IPS-15b (cell line): ENCODE data around the gene PDHA1.

ENCODE experiments used
- H3K27me3 ChIP-seq: one replicate; pipeline ENCODE4 v1.6.1; 2013; ENCODE audit warnings: low read length; ENCODE audit not compliant: control insufficient read depth, insufficient read depth
- H3K36me3 ChIP-seq: one replicate; pipeline ENCODE4 v1.6.1; 2013; ENCODE audit warnings: low read length; ENCODE audit not compliant: control insufficient read depth, insufficient read depth
- H3K4me1 ChIP-seq: one replicate; pipeline ENCODE4 v1.6.1; 2013; ENCODE audit warnings: mild to moderate bottlenecking, low read length; ENCODE audit not compliant: control insufficient read depth, insufficient read depth
- H3K4me3 ChIP-seq: one replicate; pipeline ENCODE4 v1.5.1; 2013; ENCODE audit warnings: low read depth, low read length
- H3K9ac ChIP-seq: one replicate; pipeline ENCODE4 v1.6.1; 2013; ENCODE audit warnings: low read depth, mild to moderate bottlenecking, low read length
- H3K9me3 ChIP-seq: one replicate; pipeline ENCODE4 v1.6.1; 2013; ENCODE audit warnings: mild to moderate bottlenecking, low read length; ENCODE audit not compliant: control insufficient read depth, insufficient read depth

PDHA1 gene

GRCh38 chrX:19350941-19351384 lies 7.2 kb downstream of the PDHA1 start:
- H3K27me3 ChIP-seq, result no peaks in the 10 kb centered on the region
- no peaks in the 10 kb centered on the region for H3K4me1 ChIP-seq
- H3K9me3 ChIP-seq, result no peaks in the 10 kb centered on the region
- H3K36me3 ChIP-seq, result peaks cover 13% of the 10 kb centered on the region
- no peak overlapping the region for H3K9ac ChIP-seq
- H3K4me3 ChIP-seq, result no peak overlapping the region

DNA sequence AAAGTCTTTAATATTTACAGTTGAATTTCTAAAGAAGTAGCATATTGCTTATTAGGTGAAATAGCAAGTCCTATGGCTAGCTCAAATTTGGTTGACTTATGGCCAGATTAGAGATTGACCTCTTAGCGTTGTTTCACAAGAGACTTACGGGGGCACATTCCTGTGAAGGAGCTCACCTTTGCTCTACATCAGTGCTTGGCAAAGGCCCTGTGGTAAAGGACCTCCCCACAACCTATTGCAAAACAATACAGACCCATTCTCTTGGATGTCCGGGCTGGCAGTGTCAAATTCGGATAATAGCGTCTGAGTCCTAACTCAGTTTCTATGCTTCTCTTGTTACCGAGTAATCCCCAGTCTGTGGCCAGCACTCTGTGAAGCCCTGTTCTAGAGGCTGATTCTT lies 10.9 kb downstream of the PDHA1 start:
- H3K9ac ChIP-seq, result no peak overlapping the region
- H3K9me3 ChIP-seq, result peaks cover 4% of the 10 kb centered on the region
- no peak overlapping the region for H3K4me3 ChIP-seq
- no peaks in the 10 kb centered on the region for H3K4me1 ChIP-seq
- H3K27me3 ChIP-seq, result no peaks in the 10 kb centered on the region
- H3K36me3 ChIP-seq, result peaks cover 28% of the 10 kb centered on the region

GRCh38 chrX:19358521-19358920 lies 14.8 kb downstream of the PDHA1 start:
- H3K4me3 ChIP-seq, result no peak overlapping the region
- H3K36me3 ChIP-seq, result peaks cover 18% of the 10 kb centered on the region
- H3K9me3 ChIP-seq, result peaks cover 4% of the 10 kb centered on the region
- H3K27me3 ChIP-seq, result no peaks in the 10 kb centered on the region
- H3K4me1 ChIP-seq, result no peaks in the 10 kb centered on the region
- no peak overlapping the region for H3K9ac ChIP-seq

DNA sequence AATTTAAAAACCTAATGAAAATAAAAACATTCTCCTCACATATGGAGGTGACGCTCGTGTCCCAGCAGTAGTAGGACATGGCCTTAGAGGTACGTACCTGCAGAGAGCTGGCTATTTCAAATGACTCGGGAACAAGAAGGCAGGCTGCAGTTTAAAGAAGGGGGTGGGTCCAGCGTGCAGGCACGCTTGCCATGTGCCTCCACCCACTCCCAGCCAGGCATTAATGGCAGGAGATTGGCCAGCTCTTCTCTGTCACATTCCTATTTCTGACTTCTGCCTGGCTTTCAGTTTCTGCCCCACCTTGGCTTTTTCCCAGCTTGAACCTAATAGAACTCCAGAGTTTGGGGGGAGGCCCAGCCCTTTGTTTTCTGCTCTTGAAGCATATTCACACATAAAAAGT lies 17.2 kb downstream of the PDHA1 start:
- H3K27me3 ChIP-seq, result no peaks in the 10 kb centered on the region
- peaks cover 18% of the 10 kb centered on the region for H3K36me3 ChIP-seq
- H3K9me3 ChIP-seq, result peaks cover 4% of the 10 kb centered on the region

DNA sequence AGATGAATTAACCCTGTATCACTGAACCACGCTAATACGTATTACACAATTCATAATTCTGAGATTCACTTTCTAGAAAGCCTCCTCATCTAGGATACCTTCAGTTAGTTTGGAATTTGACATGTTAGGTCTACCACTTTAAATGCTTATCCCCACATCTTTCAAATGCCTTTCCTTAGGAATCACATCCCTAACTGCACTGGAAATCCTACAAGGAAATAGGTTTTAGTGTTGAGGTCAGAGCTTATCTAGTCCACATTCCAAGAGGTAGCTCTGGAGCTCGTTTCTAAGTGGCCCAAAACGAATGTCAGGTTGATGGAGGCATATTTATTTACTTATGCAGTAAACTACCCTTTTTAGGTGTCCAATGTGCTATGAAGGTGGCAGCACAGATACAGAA lies 18.0 kb downstream of the PDHA1 start:
- H3K36me3 ChIP-seq, result peaks cover 11% of the 10 kb centered on the region
- H3K4me3 ChIP-seq, result no peak overlapping the region
- H3K9me3 ChIP-seq, result peaks cover 4% of the 10 kb centered on the region
- H3K27me3 ChIP-seq, result no peaks in the 10 kb centered on the region
- H3K4me1 ChIP-seq, result no peaks in the 10 kb centered on the region
- H3K9ac ChIP-seq, result no peak overlapping the region

More for the DNA sequence above, 17.2 kb downstream of the PDHA1 start:
- H3K4me1 ChIP-seq, result no peaks in the 10 kb centered on the region
- H3K9ac ChIP-seq, result no peak overlapping the region
- no peak overlapping the region for H3K4me3 ChIP-seq

DNA sequence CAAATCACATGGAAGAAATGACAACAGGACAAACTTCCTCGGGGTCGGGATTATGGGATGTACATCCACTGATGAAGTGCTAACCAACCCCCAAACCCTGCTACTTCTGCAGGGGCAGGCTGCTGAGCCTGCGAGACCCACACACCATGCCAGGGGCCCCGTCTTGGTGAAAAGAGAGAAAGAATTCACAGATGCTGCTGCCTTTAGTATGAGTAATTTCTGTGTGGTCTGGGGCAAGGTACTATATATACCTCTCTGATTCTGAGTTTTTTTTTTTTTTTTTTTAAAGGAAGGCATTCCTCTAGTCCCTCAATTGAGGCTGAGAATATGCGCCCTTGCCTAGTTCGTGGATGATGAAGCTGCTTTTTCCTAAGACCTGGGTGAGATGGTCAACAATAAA lies 24.8 kb downstream of the PDHA1 start:
- Histone ChIP-seq H3K4me1 (no peaks in the 10 kb centered on the region), H3K9ac (no peak overlapping the region), H3K27me3 (no peaks in the 10 kb centered on the region), H3K4me3 (no peak overlapping the region), H3K9me3 (no peaks in the 10 kb centered on the region), H3K36me3 (no peaks in the 10 kb centered on the region)

DNA sequence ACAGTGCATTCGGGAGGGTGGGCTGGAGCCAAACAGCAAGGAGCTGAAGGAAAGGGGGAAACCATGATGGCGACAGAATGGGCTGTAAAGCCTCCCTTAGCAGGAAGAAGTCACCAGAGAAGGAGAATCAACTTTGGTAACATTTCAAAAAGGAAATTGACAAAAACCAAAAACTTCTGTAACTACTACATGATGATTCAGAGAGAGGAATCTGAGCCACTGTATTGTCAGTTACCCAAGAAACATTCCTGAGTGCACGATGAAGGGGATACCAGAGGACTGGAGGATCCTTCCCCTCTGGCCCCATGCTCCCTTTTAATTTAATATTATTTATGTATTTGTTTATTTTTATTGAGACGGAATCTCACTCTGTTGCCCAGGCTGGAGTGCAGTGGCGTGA lies 26.3 kb downstream of the PDHA1 start:
- H3K9ac ChIP-seq, result no peak overlapping the region
- H3K27me3 ChIP-seq, result peaks cover 3% of the 10 kb centered on the region
- H3K9me3 ChIP-seq, result no peaks in the 10 kb centered on the region
- no peak overlapping the region for H3K4me3 ChIP-seq
- H3K4me1 ChIP-seq, result no peaks in the 10 kb centered on the region
- no peaks in the 10 kb centered on the region for H3K36me3 ChIP-seq

DNA sequence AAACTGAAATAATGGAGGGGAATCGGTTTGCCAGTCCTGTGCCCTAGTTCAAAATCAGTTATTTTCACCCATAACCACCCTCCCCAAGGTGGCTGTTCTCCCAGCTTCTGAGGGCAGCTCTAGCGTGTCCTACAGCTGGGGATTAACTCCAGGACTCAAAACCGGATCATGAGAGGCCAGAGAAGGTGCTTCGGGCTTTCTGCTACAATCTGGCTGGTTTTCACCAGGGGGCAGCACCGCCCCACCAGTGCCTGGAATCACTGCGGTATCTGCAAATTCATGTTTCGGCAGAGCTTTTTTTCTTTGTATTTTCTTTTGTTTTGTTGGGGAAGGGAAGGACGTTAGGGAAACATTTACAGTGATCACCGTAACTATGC lies 28.4 kb downstream of the PDHA1 start:
- no peaks in the 10 kb centered on the region for H3K9me3 ChIP-seq
- peaks cover 3% of the 10 kb centered on the region for H3K27me3 ChIP-seq
- H3K9ac ChIP-seq, result no peak overlapping the region
- H3K36me3 ChIP-seq, result no peaks in the 10 kb centered on the region
- H3K4me3 ChIP-seq, result peak overlapping the region; percentile 56
- no peaks in the 10 kb centered on the region for H3K4me1 ChIP-seq

GRCh38 chrX:19372547-19373331 lies 29.0 kb downstream of the PDHA1 start:
- Histone ChIP-seq H3K36me3 (no peaks in the 10 kb centered on the region), H3K9me3 (no peaks in the 10 kb centered on the region), H3K4me1 (no peaks in the 10 kb centered on the region), H3K4me3 (peak overlapping the region; percentile 64), H3K27me3 (peaks cover 3% of the 10 kb centered on the region), H3K9ac (no peak overlapping the region)

DNA sequence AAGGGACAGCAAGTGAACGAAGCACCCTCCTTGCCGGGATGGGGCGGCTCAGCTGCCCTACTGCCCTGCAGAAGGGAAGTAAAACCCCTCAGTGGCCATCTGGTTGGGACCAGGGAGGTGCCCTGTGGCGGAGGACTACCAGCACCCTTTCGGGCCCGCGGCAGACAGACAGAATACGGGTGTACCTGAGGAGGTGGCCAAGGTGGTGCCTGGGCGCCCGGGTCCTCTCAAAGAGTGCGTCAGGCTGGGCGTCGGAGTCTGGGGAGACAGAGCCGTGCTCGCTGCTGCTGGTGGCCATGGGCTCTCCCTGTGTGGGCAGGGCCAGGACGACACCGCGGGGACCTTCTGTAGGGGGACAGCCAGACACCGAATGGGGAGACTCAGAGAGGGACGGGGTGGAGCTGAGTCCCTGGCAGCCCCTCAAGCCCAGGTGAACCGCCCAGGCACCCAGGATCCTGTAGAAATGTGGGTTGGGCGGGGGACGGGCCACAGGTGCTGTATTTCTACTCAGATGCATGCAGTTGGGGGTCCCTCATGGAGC lies 29.7 kb downstream of the PDHA1 start:
- Histone ChIP-seq H3K36me3 (no peaks in the 10 kb centered on the region), H3K27me3 (peaks cover 3% of the 10 kb centered on the region), H3K9ac (peak overlapping the region; percentile 16), H3K4me1 (no peaks in the 10 kb centered on the region), H3K4me3 (peak overlapping the region; percentile 64), H3K9me3 (no peaks in the 10 kb centered on the region)

DNA sequence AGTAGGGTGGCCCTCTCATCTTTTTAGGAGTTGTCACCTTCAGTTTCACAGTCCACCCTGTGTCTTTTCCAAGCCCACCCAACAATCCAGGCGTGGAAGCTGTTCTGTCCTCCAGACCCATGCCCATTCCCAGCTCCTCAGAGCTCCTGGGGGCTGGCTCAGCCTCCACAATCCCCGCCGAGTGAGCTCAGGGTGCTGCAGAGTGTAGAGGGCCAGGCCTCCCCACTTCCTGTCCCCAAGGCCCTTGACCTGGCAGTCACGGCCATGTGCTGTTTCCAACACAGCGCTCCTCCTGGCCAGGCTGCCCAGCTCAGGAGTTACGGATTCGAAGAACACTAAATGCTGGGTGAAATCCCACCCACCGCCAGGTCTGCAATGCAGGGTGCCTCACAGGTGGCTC lies 31.8 kb downstream of the PDHA1 start:
- Histone ChIP-seq H3K36me3 (no peaks in the 10 kb centered on the region), H3K4me1 (no peaks in the 10 kb centered on the region), H3K9me3 (no peaks in the 10 kb centered on the region), H3K9ac (no peak overlapping the region), H3K4me3 (no peak overlapping the region), H3K27me3 (peaks cover 3% of the 10 kb centered on the region)

GRCh38 chrX:19377799-19378198 lies 34.1 kb downstream of the PDHA1 start:
- H3K9me3 ChIP-seq, result no peaks in the 10 kb centered on the region
- H3K4me1 ChIP-seq, result no peaks in the 10 kb centered on the region
- H3K9ac ChIP-seq, result no peak overlapping the region
- no peak overlapping the region for H3K4me3 ChIP-seq
- peaks cover 3% of the 10 kb centered on the region for H3K27me3 ChIP-seq
- no peaks in the 10 kb centered on the region for H3K36me3 ChIP-seq
